IMR-90 (cell line): Measurements from ENCODE around the gene COL18A1. TPM values are rescaled to one million over a fixed set of nuclear protein-coding genes. Genes with fewer than 3 reads are reported as not detected.

Source experiments
- ATAC-seq: fragments of 200-7000 bp; cut with Tn5 transposase; 2 replicates; pipeline ENCODE4 v1.9.1; 2020; ENCODE audit warnings: low read depth, mild to moderate bottlenecking, moderate library complexity
- BruUV-seq: library from RNA; stranded (reverse); fragments of 400-500 nt; replicated peaks from 2 replicates; lab custom pipeline; 2021; lab: Mats Ljungman, UMichigan
- CTCF ChIA-PET: fragments of 300-600 bp; formaldehyde crosslinking; extraction: SDS; loops from one replicate; lab custom pipeline; 2021; ENCODE audit warnings: antibody characterized with exemption; lab: Yijun Ruan, JAX
- POLR2A ChIA-PET: fragments of 300-600 bp; sonication (Branson Sonifier 250); formaldehyde crosslinking; loops from one replicate; lab custom pipeline; 2022; ENCODE audit warnings: antibody characterized with exemption; ENCODE audit not compliant: unreplicated experiment; lab: Charles Lee
- DNase-seq: peaks from one replicate; pipeline ENCODE4 v3.0.0; 2013
- H2AFZ ChIP-seq: replicated peaks from 2 replicates; pipeline ENCODE3; 2013; ENCODE audit warnings: low read length, mild to moderate bottlenecking; ENCODE audit not compliant: poor library complexity
- H2AK5ac ChIP-seq: 2 replicates; pipeline ENCODE4 v1.6.1; 2013; ENCODE audit warnings: low read depth, low read length, inconsistent platforms
- H2AK9ac ChIP-seq: replicated peaks from 2 replicates; pipeline ENCODE3; 2013; ENCODE audit warnings: mild to moderate bottlenecking, low read depth, low read length, moderate library complexity; ENCODE audit not compliant: poor library complexity
- H2BK120ac ChIP-seq: 2 replicates; pipeline ENCODE4 v1.6.1; 2013; ENCODE audit warnings: low read depth, low read length, inconsistent platforms
- H2BK15ac ChIP-seq: 3 replicates; pipeline ENCODE4 v1.6.1; 2013; ENCODE audit warnings: low read depth, low read length, inconsistent platforms
- H2BK20ac ChIP-seq: 2 replicates; pipeline ENCODE4 v1.6.1; 2013; ENCODE audit warnings: low read depth, mild to moderate bottlenecking, inconsistent platforms, low read length, moderate library complexity
- H2BK5ac ChIP-seq: 2 replicates; pipeline ENCODE4 v1.6.1; 2013; ENCODE audit warnings: mild to moderate bottlenecking, low read depth, low read length, inconsistent platforms; ENCODE audit not compliant: poor library complexity, severe bottlenecking
- H3K14ac ChIP-seq: replicated peaks from 2 replicates; pipeline ENCODE4 v1.6.1; 2013; ENCODE audit warnings: low read depth, low read length, inconsistent platforms
- H3K18ac ChIP-seq: 2 replicates; pipeline ENCODE4 v1.6.1; 2013; ENCODE audit warnings: low read depth, low read length, control low read depth
- H3K23ac ChIP-seq: 2 replicates; pipeline ENCODE4 v1.6.1; 2013; ENCODE audit warnings: low read depth, low read length, inconsistent platforms
- H3K27ac ChIP-seq: 2 replicates; pipeline ENCODE4 v1.5.1; 2013; ENCODE audit warnings: mild to moderate bottlenecking, control low read depth, low read length; ENCODE audit not compliant: insufficient read depth
- H3K27me3 ChIP-seq: 2 replicates; pipeline ENCODE4 v1.6.1; 2013; ENCODE audit warnings: low read length; ENCODE audit not compliant: control insufficient read depth, insufficient read depth
- H3K36me3 ChIP-seq: 2 replicates; pipeline ENCODE4 v1.6.1; 2013; ENCODE audit warnings: low read length, mixed read lengths; ENCODE audit not compliant: control insufficient read depth, insufficient read depth
- H3K4ac ChIP-seq: 2 replicates; pipeline ENCODE4 v1.6.1; 2013; ENCODE audit warnings: low read depth, low read length, inconsistent platforms
- H3K4me1 ChIP-seq: 2 replicates; pipeline ENCODE4 v1.6.1; 2013; ENCODE audit warnings: low read length, mixed read lengths; ENCODE audit not compliant: control insufficient read depth, insufficient read depth
- H3K4me2 ChIP-seq: 2 replicates; pipeline ENCODE4 v1.6.1; 2013; ENCODE audit warnings: low read depth, mild to moderate bottlenecking, control low read depth, low read length, moderate library complexity
- H3K4me3 ChIP-seq: 2 replicates; pipeline ENCODE4 v1.5.1; 2013; ENCODE audit warnings: low read depth, mild to moderate bottlenecking, control low read depth, low read length, moderate library complexity; ENCODE audit not compliant: insufficient read depth
- H3K56ac ChIP-seq: 2 replicates; pipeline ENCODE4 v1.6.1; 2013; ENCODE audit warnings: low read length, inconsistent platforms; ENCODE audit not compliant: insufficient read depth; ENCODE audit errors: extremely low read depth
- H3K79me1 ChIP-seq, 2 experiments: 2 replicates each; pipeline ENCODE4 v1.6.1; 2013; ENCODE audit warnings: low read length in 2 of 2, inconsistent platforms in 1 of 2, low read depth in 1 of 2
- H3K9ac ChIP-seq: 2 replicates; pipeline ENCODE4 v1.6.1; 2013; ENCODE audit warnings: low read depth, low read length, control low read depth
- H3K9me1 ChIP-seq: 2 replicates; pipeline ENCODE4 v1.6.1; 2013; ENCODE audit warnings: low read length, inconsistent platforms; ENCODE audit not compliant: insufficient read depth
- H3K9me3 ChIP-seq: 2 replicates; pipeline ENCODE4 v1.6.1; 2013; ENCODE audit warnings: low read length; ENCODE audit not compliant: control insufficient read depth, insufficient read depth
- H4K20me1 ChIP-seq: 2 replicates; pipeline ENCODE4 v1.6.1; 2013; ENCODE audit warnings: low read length, inconsistent platforms; ENCODE audit not compliant: insufficient read depth
- H4K5ac ChIP-seq: 2 replicates; pipeline ENCODE4 v1.6.1; 2013; ENCODE audit warnings: mild to moderate bottlenecking, low read depth, low read length, control low read depth
- H4K8ac ChIP-seq, 2 experiments: 2 replicates each; pipeline ENCODE4 v1.6.1; 2013; ENCODE audit warnings: low read depth in 2 of 2, low read length in 2 of 2, control low read depth in 1 of 2, inconsistent platforms in 1 of 2
- H4K91ac ChIP-seq: 2 replicates; pipeline ENCODE4 v1.6.1; 2013; ENCODE audit warnings: low read depth, low read length, inconsistent platforms; ENCODE audit not compliant: insufficient read depth
- BHLHE40 ChIP-seq: fragments of 150-350 bp; IDR thresholded peaks from 2 replicates; pipeline ENCODE4 v1.6.1; 2016; ENCODE audit warnings: mild to moderate bottlenecking, low read depth, low read length
- CEBPB ChIP-seq: IDR thresholded peaks from 2 replicates; pipeline ENCODE4 v1.6.1; 2012; ENCODE audit warnings: low read depth, low read length, improper control_type of control experiment
- CHD1 ChIP-seq: IDR thresholded peaks from 2 replicates; pipeline ENCODE4 v1.6.1; 2012; ENCODE audit warnings: low read depth, low read length, improper control_type of control experiment
- CTCF ChIP-seq: conservative IDR thresholded peaks from 2 replicates; pipeline ENCODE4 v1.5.1; 2012; ENCODE audit warnings: mild to moderate bottlenecking, low read depth, low read length, improper control_type of control experiment
- ELK1 ChIP-seq: fragments of 150-350 bp; IDR thresholded peaks from 2 replicates; pipeline ENCODE4 v1.6.1; 2016; ENCODE audit warnings: low read depth, mild to moderate bottlenecking, low read length, moderate library complexity, borderline replicate concordance
- FOS ChIP-seq: fragments of 150-350 bp; IDR thresholded peaks from 2 replicates; pipeline ENCODE4 v1.6.1; 2016; ENCODE audit warnings: low read depth, low read length
- MAZ ChIP-seq: IDR thresholded peaks from 2 replicates; pipeline ENCODE4 v1.6.1; 2012; ENCODE audit warnings: low read depth, mild to moderate bottlenecking, low read length, improper control_type of control experiment, moderate library complexity, borderline replicate concordance
- MXI1 ChIP-seq: IDR thresholded peaks from 2 replicates; pipeline ENCODE4 v1.6.1; 2012; ENCODE audit warnings: low read depth, mild to moderate bottlenecking, low read length, moderate library complexity, borderline replicate concordance
- NFE2L2 ChIP-seq: fragments of 150-350 bp; IDR thresholded peaks from 2 replicates; pipeline ENCODE4 v1.6.1; 2016; ENCODE audit warnings: low read depth, mild to moderate bottlenecking, low read length
- RAD21 ChIP-seq: IDR thresholded peaks from 2 replicates; pipeline ENCODE4 v1.6.1; 2012; ENCODE audit warnings: low read length, improper control_type of control experiment
- RCOR1 ChIP-seq: IDR thresholded peaks from 2 replicates; pipeline ENCODE4 v1.6.1; 2012; ENCODE audit warnings: mild to moderate bottlenecking, low read length, improper control_type of control experiment; ENCODE audit not compliant: insufficient replicate concordance
- RFX5 ChIP-seq: IDR thresholded peaks from 2 replicates; pipeline ENCODE4 v1.8.0; 2012; ENCODE audit warnings: low read depth, mild to moderate bottlenecking, low read length, moderate library complexity
- SMC3 ChIP-seq: fragments of 150-350 bp; IDR thresholded peaks from 2 replicates; pipeline ENCODE4 v1.6.1; 2016; ENCODE audit warnings: low read depth, mild to moderate bottlenecking, antibody characterized with exemption, low read length, moderate library complexity
- USF2 ChIP-seq: fragments of 150-350 bp; IDR thresholded peaks from 2 replicates; pipeline ENCODE4 v1.6.1; 2017; ENCODE audit warnings: mild to moderate bottlenecking, antibody characterized with exemption, low read length, low read depth
- WGBS, 2 experiments: methylation state at CpG; one replicate each; pipeline versions ENCODE4 v1.1.5 to v1.1.7; 2013; ENCODE audit warnings: missing lambda C conversion rate in 2 of 2; ENCODE audit not compliant: insufficient read length in 1 of 2; ENCODE audit errors: extremely low coverage in 2 of 2; 5-methylcytosine and 5-hydroxymethylcytosine counted together
- dilution Hi-C: fragments of 300-500 bp; cut with HindIII; formaldehyde crosslinking; loops from one replicate; pipeline ENCODE4 v1.14.3; 2018; ENCODE audit warnings: low sequenced_read_pairs; ENCODE audit not compliant: unreplicated experiment
- in situ Hi-C: fragments of 300-500 bp; cut with MboI; formaldehyde crosslinking; loops from 3 replicates; pipeline ENCODE4 v1.14.3; 2019; ENCODE audit warnings: low sequenced_read_pairs, inconsistent platforms, mixed read lengths
- intact Hi-C: fragments of 100-400 bp; cut with micrococcal nuclease; formaldehyde crosslinking; loops from 2 replicates; pipeline ENCODE4 v1.10.0; 2022
- polyA plus RNA-seq, 3 experiments: library from polyadenylated mRNA; depleted of rRNA; stranded (reverse); fragments of >200 nt; gene quantifications; 2 replicates each; pipeline ENCODE4 v1.2.3, GENCODE V29; 2012; ENCODE audit warnings: low replicate concordance in 1 of 3
- total RNA-seq: library from RNA; depleted of rRNA; stranded (reverse); fragments of >200 nt; gene quantifications from 2 replicates; pipeline ENCODE4 v1.2.3, GENCODE V29; 2012

Gene COL18A1
- total and polyA plus RNA-seq, 2 of the 4 experiments (the other 2 are of a cell fraction), result 4.3 to 46.7 TPM

GRCh38 chr21:45509566-45510465 is 104.9 kb downstream of the COL18A1 start:
- WGBS, 2 experiments, result 94% methylated on average over 43 of the region's 61 CpGs; no CpG with 5 or more reads in 1 of the 2 experiments
- no peak overlapping the region for H3K56ac ChIP-seq
- H4K5ac ChIP-seq, result no peak overlapping the region
- peaks cover 7% of the 10 kb centered on the region; the same call in 1 of the 2 replicates for H3K9me1 ChIP-seq
- ChIA-PET POLR2A (no interaction called here), CTCF (interaction anchor here (0.7 kb wide), 1 partner anchor 342 kb away, joined by 3 read pairs; no protein-coding TSS in a partner anchor)
- no peak overlapping the region for H2AK5ac ChIP-seq
- H3K4me3 ChIP-seq, result no peak overlapping the region
- H3K14ac ChIP-seq, result no peak overlapping the region
- H2BK5ac ChIP-seq, result no peak overlapping the region
- H4K8ac ChIP-seq, result no peak overlapping the region
- DNase-seq, result no peak
- no peak for ATAC-seq
- no peaks in the 10 kb centered on the region for H3K9me3 ChIP-seq
- H3K27ac ChIP-seq, result no peak overlapping the region
- H3K18ac ChIP-seq, result no peak overlapping the region
- H2BK20ac ChIP-seq, result no peak overlapping the region
- no peaks in the 10 kb centered on the region for H3K27me3 ChIP-seq
- dilution Hi-C loops, result no loop called here
- H3K23ac ChIP-seq, result no peak overlapping the region
- no peak overlapping the region for H3K4me2 ChIP-seq
- in situ Hi-C loops, result no loop called here
- peaks cover 12% of the 10 kb centered on the region for H4K20me1 ChIP-seq
- BruUV-seq, result no TSS peak
- no peak overlapping the region for H2BK15ac ChIP-seq
- H3K4ac ChIP-seq, result no peak overlapping the region
- H3K9ac ChIP-seq, result no peak overlapping the region
- H2AK9ac ChIP-seq, result no peak overlapping the region
- no peaks in the 10 kb centered on the region for H3K79me1 ChIP-seq
- no peak overlapping the region for H2BK120ac ChIP-seq
- H3K4me1 ChIP-seq, result no peaks in the 10 kb centered on the region
- H4K91ac ChIP-seq, result no peak overlapping the region
- no peak overlapping the region for H2AFZ ChIP-seq
- intact Hi-C loops, result no loop called here
- peaks cover 60% of the 10 kb centered on the region for H3K36me3 ChIP-seq
- TF ChIP-seq BHLHE40, result no peak
- no peak for TF ChIP-seq MAZ
- TF ChIP-seq CTCF, result no peak
- TF ChIP-seq SMC3, result no peak
- TF ChIP-seq ELK1, result no peak
- no peak for TF ChIP-seq MXI1
- no peak for TF ChIP-seq FOS
- no peak for TF ChIP-seq NFE2L2
- TF ChIP-seq CHD1, result no peak
- TF ChIP-seq RCOR1, result no peak
- TF ChIP-seq RFX5, result no peak
- TF ChIP-seq RAD21, result no peak
- TF ChIP-seq CEBPB, result no peak
- no peak for TF ChIP-seq USF2
